Parathyroid adenoma (tissue), 2 donors: Measurements from ENCODE around the gene GJA5.

Experiments used
- H2AFZ ChIP-seq: fragments of 300-600 bp; sonication (generic); one replicate; pipeline ENCODE4 v1.7.0; 2017; ENCODE audit warnings: antibody characterized with exemption, mild to moderate bottlenecking
- H3K27ac ChIP-seq: fragments of 300-600 bp; sonication (generic); one replicate; pipeline ENCODE4 v1.7.0; 2017
- H3K27me3 ChIP-seq: fragments of 300-600 bp; sonication (generic); one replicate; pipeline ENCODE4 v1.7.0; 2017; ENCODE audit warnings: low read length; ENCODE audit not compliant: control insufficient read depth, insufficient read depth
- H3K36me3 ChIP-seq: fragments of 300-600 bp; sonication (generic); one replicate; pipeline ENCODE4 v1.7.0; 2017; ENCODE audit warnings: low read length; ENCODE audit not compliant: control insufficient read depth, insufficient read depth
- H3K4me1 ChIP-seq: fragments of 300-600 bp; sonication (generic); one replicate; pipeline ENCODE4 v1.7.0; 2017; ENCODE audit warnings: control low read depth
- H3K4me2 ChIP-seq: fragments of 300-600 bp; sonication (generic); one replicate; pipeline ENCODE4 v1.7.0; 2017; ENCODE audit warnings: low read length
- H3K4me3 ChIP-seq: fragments of 300-600 bp; sonication (generic); one replicate; pipeline ENCODE4 v1.7.0; 2017; ENCODE audit warnings: low read depth, low read length
- H3K79me2 ChIP-seq: fragments of 300-600 bp; sonication (generic); one replicate; pipeline ENCODE4 v1.7.0; 2017; ENCODE audit warnings: control low read depth
- H3K9ac ChIP-seq: fragments of 300-600 bp; sonication (generic); one replicate; pipeline ENCODE4 v1.7.0; 2017; ENCODE audit warnings: mild to moderate bottlenecking
- H3K9me3 ChIP-seq: fragments of 300-600 bp; sonication (generic); one replicate; pipeline ENCODE4 v1.7.0; 2017; ENCODE audit warnings: low read length; ENCODE audit not compliant: control insufficient read depth
- TF ChIP-seq, protein P1 (sequence below): fragments of 300-600 bp; sonication (generic); IDR thresholded peaks from one replicate; pipeline ENCODE4 v1.7.0; 2017; ENCODE audit warnings: antibody characterized with exemption, mild to moderate bottlenecking
- donor health status: primary hyperparathyroidism.

Gene GJA5

DNA sequence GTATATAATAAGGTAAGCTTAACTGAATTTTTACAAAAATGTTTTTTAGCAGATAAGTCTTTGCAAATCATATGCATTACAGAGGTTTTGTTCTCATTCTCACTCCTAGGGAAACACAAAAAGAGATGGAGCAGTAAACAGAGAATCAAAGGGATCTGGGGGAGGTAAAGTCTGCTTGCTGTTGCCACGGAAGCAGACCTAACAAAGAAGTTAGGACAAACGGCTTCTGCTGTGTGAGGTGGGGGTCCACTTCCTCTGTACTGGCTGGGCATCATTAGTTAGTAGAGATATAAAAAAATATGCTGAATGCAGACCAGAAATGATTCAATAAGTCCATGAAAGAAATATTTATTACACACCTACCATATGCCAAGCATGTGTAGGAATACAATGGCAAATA lies 34.2 kb downstream of the GJA5 start:
- Histone ChIP-seq H3K79me2 (no peaks in the 10 kb centered on the region), H2AFZ (no peak overlapping the region), H3K27me3 (no peaks in the 10 kb centered on the region), H3K36me3 (no peaks in the 10 kb centered on the region), H3K4me1 (no peaks in the 10 kb centered on the region), H3K27ac (no peak overlapping the region), H3K9me3 (no peaks in the 10 kb centered on the region), H3K4me3 (no peak overlapping the region), H3K4me2 (no peak overlapping the region), H3K9ac (no peak overlapping the region)
- TF ChIP-seq, protein P1, sequence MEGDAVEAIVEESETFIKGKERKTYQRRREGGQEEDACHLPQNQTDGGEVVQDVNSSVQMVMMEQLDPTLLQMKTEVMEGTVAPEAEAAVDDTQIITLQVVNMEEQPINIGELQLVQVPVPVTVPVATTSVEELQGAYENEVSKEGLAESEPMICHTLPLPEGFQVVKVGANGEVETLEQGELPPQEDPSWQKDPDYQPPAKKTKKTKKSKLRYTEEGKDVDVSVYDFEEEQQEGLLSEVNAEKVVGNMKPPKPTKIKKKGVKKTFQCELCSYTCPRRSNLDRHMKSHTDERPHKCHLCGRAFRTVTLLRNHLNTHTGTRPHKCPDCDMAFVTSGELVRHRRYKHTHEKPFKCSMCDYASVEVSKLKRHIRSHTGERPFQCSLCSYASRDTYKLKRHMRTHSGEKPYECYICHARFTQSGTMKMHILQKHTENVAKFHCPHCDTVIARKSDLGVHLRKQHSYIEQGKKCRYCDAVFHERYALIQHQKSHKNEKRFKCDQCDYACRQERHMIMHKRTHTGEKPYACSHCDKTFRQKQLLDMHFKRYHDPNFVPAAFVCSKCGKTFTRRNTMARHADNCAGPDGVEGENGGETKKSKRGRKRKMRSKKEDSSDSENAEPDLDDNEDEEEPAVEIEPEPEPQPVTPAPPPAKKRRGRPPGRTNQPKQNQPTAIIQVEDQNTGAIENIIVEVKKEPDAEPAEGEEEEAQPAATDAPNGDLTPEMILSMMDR, result no peak

DNA sequence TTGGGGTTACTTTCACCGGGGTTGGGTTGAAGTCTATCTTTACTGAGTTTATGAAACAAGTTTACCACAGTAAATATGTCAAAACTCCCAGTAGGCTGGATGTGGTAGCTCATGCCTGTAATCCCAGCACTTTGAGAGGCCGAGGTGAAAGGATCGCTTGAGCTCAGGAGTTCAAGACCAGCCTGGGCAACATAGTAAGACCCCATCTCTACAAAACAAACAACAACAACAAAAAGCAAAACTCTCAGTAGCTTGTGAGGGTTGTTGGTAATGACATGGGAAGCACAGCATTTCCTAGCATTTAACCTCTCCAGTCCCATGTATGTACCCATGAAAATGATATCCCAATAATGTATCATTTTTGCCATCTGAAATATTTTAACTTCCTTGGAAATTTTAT lies 34.7 kb downstream of the GJA5 start:
- H3K9ac ChIP-seq, result no peak overlapping the region
- H3K27me3 ChIP-seq, result no peaks in the 10 kb centered on the region
- no peaks in the 10 kb centered on the region for H3K79me2 ChIP-seq
- no peak overlapping the region for H3K27ac ChIP-seq
- no peaks in the 10 kb centered on the region for H3K9me3 ChIP-seq
- no peaks in the 10 kb centered on the region for H3K36me3 ChIP-seq
- no peak overlapping the region for H3K4me2 ChIP-seq
- no peaks in the 10 kb centered on the region for H3K4me1 ChIP-seq
- no peak overlapping the region for H2AFZ ChIP-seq
- no peak overlapping the region for H3K4me3 ChIP-seq
- TF ChIP-seq, protein P1, result no peak

DNA sequence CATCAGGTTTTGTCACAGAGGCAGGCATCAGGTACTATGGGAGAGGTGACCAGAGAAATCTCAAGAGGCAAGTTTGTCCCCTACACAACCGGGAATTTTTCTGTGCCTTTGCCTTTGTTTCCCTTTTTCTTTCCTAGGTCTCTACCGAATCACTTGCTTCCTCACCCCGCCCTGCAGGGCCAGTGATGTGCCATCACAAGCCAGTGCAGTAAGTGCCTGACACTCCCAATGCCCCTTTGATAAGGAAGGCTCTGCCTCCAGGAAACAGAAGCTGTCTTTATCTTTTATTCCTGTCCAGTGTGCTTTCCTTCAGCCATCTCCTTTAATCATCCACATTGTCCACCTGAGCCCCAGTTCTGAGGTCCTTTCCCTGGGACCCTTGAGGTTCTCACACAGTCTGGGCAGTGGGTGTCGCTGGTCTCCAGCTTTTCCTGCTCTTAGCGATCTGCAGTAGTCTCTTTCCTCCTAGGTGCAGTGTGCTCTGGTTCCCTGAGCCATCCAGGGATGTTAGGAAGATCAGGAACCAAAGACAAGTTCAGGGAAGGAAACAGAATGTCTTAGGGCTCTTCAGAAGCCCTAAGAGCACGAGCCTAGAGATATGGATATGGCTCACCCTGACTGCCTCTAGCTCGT lies 36.6 kb downstream of the GJA5 start:
- no peaks in the 10 kb centered on the region for H3K36me3 ChIP-seq
- no peaks in the 10 kb centered on the region for H3K27me3 ChIP-seq
- no peaks in the 10 kb centered on the region for H3K4me1 ChIP-seq
- TF ChIP-seq, protein P1, result peak; percentile 38
- H3K4me2 ChIP-seq, result no peak overlapping the region
- no peaks in the 10 kb centered on the region for H3K9me3 ChIP-seq
- H3K4me3 ChIP-seq, result no peak overlapping the region
- no peak overlapping the region for H3K27ac ChIP-seq
- no peaks in the 10 kb centered on the region for H3K79me2 ChIP-seq
- no peak overlapping the region for H3K9ac ChIP-seq
- H2AFZ ChIP-seq, result no peak overlapping the region

DNA sequence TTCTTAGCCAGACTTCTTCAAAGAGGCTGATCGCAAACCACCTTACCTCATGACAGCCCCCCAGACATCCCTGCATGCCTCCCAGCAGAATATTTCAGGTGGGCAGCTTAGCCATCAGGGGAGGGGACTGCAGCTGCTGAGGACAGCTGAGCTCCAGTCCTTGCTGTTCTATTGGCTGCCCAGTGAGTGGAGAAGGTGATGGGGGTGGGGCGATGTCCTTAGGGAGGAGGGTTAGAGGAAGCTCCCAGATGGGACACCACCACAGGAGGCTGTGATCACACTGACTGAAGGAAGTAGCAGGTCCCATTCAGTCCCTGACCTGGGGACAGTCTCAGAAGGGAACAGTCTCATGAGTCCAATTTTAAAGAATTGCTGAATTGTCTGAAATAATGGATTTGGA lies 38.3 kb downstream of the GJA5 start:
- H3K36me3 ChIP-seq, result no peaks in the 10 kb centered on the region
- H3K27me3 ChIP-seq, result no peaks in the 10 kb centered on the region
- TF ChIP-seq, protein P1, result no peak
- H3K4me3 ChIP-seq, result no peak overlapping the region
- no peak overlapping the region for H3K4me2 ChIP-seq
- H3K9ac ChIP-seq, result no peak overlapping the region
- H3K9me3 ChIP-seq, result no peaks in the 10 kb centered on the region
- H3K4me1 ChIP-seq, result peaks cover 4% of the 10 kb centered on the region
- H2AFZ ChIP-seq, result no peak overlapping the region
- no peak overlapping the region for H3K27ac ChIP-seq
- H3K79me2 ChIP-seq, result no peaks in the 10 kb centered on the region

DNA sequence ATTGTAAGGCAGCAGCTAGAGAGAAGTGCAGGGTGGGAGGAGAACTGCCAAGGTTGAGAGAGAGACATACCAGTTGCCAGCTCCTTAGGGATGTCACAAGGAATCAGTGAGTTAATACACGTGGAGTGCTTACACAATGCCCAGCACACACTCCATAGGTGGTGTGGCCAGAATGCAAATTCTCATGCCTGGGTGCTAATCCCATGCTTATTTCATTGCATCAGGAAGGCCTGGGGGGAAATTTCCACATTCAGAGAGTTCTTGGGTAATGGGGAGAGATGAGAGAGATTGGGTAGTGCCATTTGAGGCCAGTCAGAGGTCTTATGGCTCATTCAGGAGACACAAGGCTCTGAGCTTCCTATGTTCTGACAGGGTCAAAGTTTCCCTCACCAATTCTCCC lies 38.7 kb downstream of the GJA5 start:
- H3K36me3 ChIP-seq, result no peaks in the 10 kb centered on the region
- peak overlapping the region; percentile 2 for H2AFZ ChIP-seq
- H3K4me3 ChIP-seq, result no peak overlapping the region
- TF ChIP-seq, protein P1, result no peak
- no peak overlapping the region for H3K27ac ChIP-seq
- H3K9me3 ChIP-seq, result no peaks in the 10 kb centered on the region
- no peak overlapping the region for H3K4me2 ChIP-seq
- H3K79me2 ChIP-seq, result no peaks in the 10 kb centered on the region
- H3K4me1 ChIP-seq, result peaks cover 6% of the 10 kb centered on the region
- H3K9ac ChIP-seq, result no peak overlapping the region
- H3K27me3 ChIP-seq, result no peaks in the 10 kb centered on the region
